Stimulated activated CD8-positive, alpha-beta memory T cell treated with anti-CD3 and anti-CD28 coated beads, Interleukin-7, amount 100 ng/mL, for 48 hours (primary cell): ENCODE measurements around the gene CYFIP1.

Experiments used
- DNase-seq, 2 donors: peaks; one replicate each; pipeline ENCODE4 v3.0.0-alpha.2; 2020; ENCODE audit warnings: low read depth in 1 of 2; ENCODE audit errors: extremely low read depth in 1 of 2

Gene CYFIP1

GRCh38 chr15:22950256-22950990 is 29.7 kb downstream of the CYFIP1 start:
- no peak for DNase-seq

GRCh38 chr15:22949074-22949547 is 31.1 kb downstream of the CYFIP1 start:
- peak in 1 of 2 donors; percentile 2 for DNase-seq

GRCh38 chr15:22948056-22948455 is 32.1 kb downstream of the CYFIP1 start:
- no peak for DNase-seq

GRCh38 chr15:22947101-22948000 is 32.8 kb downstream of the CYFIP1 start:
- no peak for DNase-seq

- DNase-seq = no peak
Observed at GRCh38 chr15:22945071-22945470, 35.1 kb downstream of the CYFIP1 start.

GRCh38 chr15:22944651-22945050 is 35.5 kb downstream of the CYFIP1 start:
- DNase-seq = no peak

- DNase-seq = no peak
Observed at GRCh38 chr15:22942877-22943276, 37.3 kb downstream of the CYFIP1 start.

GRCh38 chr15:22942306-22942855 is 37.8 kb downstream of the CYFIP1 start:
- no peak for DNase-seq

- no peak for DNase-seq
Observed at GRCh38 chr15:22941179-22941578, 39.0 kb downstream of the CYFIP1 start.

GRCh38 chr15:22939652-22940061 is 40.5 kb downstream of the CYFIP1 start:
- no peak for DNase-seq

- DNase-seq = no peak
Observed at GRCh38 chr15:22939051-22939450, 41.1 kb downstream of the CYFIP1 start.

- DNase-seq = no peak
Observed at GRCh38 chr15:22936577-22937472, 43.3 kb downstream of the CYFIP1 start.

GRCh38 chr15:22933641-22934061 is 46.5 kb downstream of the CYFIP1 start:
- no peak for DNase-seq

- DNase-seq = no peak
Observed at GRCh38 chr15:22931784-22932536, 48.2 kb downstream of the CYFIP1 start.

GRCh38 chr15:22930782-22931484 is 49.2 kb downstream of the CYFIP1 start:
- DNase-seq = no peak

GRCh38 chr15:22927761-22928160 is 52.4 kb downstream of the CYFIP1 start:
- DNase-seq = no peak

GRCh38 chr15:22925875-22926274 is 54.3 kb downstream of the CYFIP1 start:
- no peak for DNase-seq

- no peak for DNase-seq
Observed at GRCh38 chr15:22922003-22922402, 58.2 kb downstream of the CYFIP1 start.

- no peak for DNase-seq
Observed at GRCh38 chr15:22919171-22919570, 61.0 kb downstream of the CYFIP1 start.
